ENCODE results near the gene PRDM2.

The PRDM2 gene

DNA sequence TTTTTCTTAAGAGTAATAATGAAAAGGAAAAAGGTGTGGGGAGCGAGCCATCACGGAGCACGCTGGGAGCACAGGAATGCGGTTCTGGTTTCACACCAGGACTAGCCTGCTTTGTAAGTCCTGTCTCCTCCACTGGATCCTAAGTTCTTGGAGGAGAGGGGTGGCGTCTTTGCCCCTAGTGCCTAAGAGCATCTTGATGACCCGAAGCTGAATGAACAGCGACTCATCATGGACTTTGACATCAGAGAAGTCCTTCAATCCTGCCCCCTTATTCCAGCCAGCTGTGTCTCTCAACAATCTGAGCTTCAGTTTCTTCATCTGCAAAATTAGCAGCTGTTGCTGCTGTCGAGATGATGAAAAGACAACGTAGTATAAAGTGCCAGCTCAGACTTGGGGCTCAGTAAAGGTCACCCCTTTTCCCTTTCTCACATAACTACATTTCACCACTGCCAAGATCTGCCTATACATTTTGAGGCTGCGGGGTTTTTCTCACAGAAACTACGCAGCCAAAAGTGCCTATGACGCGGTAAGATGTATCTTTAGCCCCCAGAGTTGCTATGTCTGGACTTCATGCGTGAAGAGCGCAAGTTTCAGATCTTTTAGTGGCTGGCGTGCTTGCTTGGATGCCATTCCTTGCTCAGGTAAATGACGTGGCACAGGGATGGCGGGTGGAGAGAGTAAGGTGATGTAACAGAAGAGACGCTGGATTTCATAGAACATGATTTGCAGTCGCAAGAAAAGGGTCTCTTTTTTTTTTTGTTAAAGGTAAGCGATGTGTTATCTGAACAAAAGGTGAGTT, 4.9 kb upstream of the PRDM2 start:
- TF ChIP-seq Cebpa-rat (IDR thresholded peaks at IDR 0.05): no peak

DNA sequence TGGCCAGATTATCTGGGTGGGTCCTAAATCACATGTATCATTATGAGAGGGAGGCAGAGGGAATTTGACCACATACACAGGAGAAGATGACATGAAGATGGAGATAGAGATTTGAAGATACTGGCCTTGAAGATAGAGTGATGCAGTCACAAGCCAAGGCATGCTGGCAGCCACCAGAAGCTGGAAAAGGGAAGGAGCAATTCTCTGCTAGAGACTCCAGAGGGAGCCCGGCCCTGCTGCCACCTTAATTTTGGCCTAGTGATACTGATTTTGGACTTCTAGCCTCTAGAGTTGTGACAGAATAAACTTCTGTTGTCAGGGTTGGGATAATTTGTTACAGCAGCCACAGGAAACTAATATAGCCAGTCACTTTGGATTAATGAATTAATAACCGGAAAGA, 2.2 kb upstream of the PRDM2 start:
- Histone ChIP-seq H3K27ac (no peak overlapping the region), H3K4me3 (no peak overlapping the region), H3K9ac (no peak overlapping the region), H3K9me3 (peaks cover 11% of the 10 kb centered on the region), H4K20me1 (no peaks in the 10 kb centered on the region), H3K4me1 (peaks cover 30% of the 10 kb centered on the region), H3K27me3 (no peaks in the 10 kb centered on the region), H3K36me3 (no peaks in the 10 kb centered on the region), H3K4me2 (no peak overlapping the region)
- no peak for TF ChIP-seq Cebpa-rat (IDR thresholded peaks at IDR 0.05)

More for the DNA sequence above, 4.9 kb upstream of the PRDM2 start:
- peaks cover 15% of the 10 kb centered on the region for H3K4me1 ChIP-seq
- H3K4me2 ChIP-seq: no peak overlapping the region
- no peak overlapping the region for H3K9ac ChIP-seq
- no peak overlapping the region for H3K27ac ChIP-seq
- no peak overlapping the region for H3K4me3 ChIP-seq
- H3K36me3 ChIP-seq: no peaks in the 10 kb centered on the region
- no peaks in the 10 kb centered on the region for H4K20me1 ChIP-seq
- no peaks in the 10 kb centered on the region for H3K27me3 ChIP-seq
- H3K9me3 ChIP-seq: peaks cover 15% of the 10 kb centered on the region

DNA sequence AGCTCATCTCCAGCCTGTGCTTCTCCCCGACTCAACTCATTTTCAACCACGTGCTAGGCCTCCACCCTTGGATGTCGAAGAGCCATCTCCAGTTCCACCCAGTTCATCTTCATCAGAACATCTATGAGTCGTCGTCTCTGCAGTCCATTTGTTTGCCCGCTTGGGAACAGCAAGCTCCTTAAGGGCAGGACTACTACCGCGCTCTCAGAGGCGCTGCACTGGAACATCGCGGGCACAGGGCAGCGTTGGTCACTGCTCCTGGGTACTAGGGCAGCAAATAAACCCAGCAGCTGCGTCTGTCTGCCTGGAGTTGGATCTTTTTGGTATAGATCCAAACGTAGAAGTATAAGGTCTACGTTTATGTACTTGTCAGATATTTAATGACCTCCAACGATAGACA, 478 bp upstream of the PRDM2 start:
- Histone ChIP-seq H3K4me2 (peak overlapping the region; percentile 77), H3K27ac (peak overlapping the region; percentile 97)
- TF ChIP-seq Cebpa-rat (IDR thresholded peaks at IDR 0.05): no peak

DNA sequence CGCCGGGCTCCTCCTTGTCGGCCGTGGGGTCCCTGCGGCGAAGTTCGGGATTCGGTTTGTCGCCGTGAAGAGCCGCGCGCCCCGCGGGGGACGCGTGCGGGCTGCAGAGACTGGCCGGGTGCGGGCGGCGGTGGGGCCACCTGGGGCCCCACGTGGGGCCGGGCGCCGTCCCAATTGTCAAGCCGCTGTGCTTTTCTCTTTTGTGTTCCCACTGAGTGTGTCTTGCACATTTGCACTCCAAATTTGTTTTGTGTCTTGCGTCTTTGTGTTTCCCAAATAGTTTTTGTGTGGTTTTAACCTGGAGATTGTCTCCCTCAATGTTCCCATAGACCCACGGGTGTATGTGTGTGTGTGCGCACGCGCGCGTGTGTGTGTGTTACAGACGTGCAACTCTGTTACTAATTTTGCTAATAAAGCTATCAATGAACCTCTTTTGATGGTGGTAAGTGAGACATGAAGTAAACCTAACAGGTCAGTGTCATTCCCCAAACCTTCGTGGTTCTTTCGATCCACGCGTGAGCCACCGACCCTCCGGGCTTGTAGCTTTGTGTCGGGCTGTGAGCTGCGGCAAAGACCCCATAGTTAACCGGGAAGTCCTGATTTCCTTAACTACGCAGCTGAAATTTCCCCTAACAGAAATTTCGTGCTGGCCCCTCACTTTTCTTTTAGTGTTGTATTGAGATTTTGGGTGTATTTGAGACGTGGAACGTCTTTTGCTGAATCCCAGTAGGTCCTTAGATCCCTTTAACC, 708 bp downstream of the PRDM2 start:
- no peaks in the 10 kb centered on the region for H3K27me3 ChIP-seq
- H3K4me1 ChIP-seq: peaks cover 53% of the 10 kb centered on the region
- peak overlapping the region; percentile 77 for H3K4me2 ChIP-seq
- peak overlapping the region; percentile 90 for H3K9ac ChIP-seq
- H3K36me3 ChIP-seq: peaks cover 6% of the 10 kb centered on the region; the same call in 1 of the 2 replicates
- H3K27ac ChIP-seq: peak overlapping the region; percentile 97
- H4K20me1 ChIP-seq: no peaks in the 10 kb centered on the region
- TF ChIP-seq Cebpa-rat (IDR thresholded peaks at IDR 0.05): no peak
- peak overlapping the region; percentile 82 for H3K4me3 ChIP-seq
- peaks cover 11% of the 10 kb centered on the region for H3K9me3 ChIP-seq

More for the DNA sequence above, 478 bp upstream of the PRDM2 start:
- Histone ChIP-seq H3K4me1 (peaks cover 42% of the 10 kb centered on the region), H3K27me3 (no peaks in the 10 kb centered on the region), H3K36me3 (no peaks in the 10 kb centered on the region), H3K9me3 (peaks cover 11% of the 10 kb centered on the region), H3K4me3 (peak overlapping the region; percentile 82), H4K20me1 (no peaks in the 10 kb centered on the region), H3K9ac (peak overlapping the region; percentile 90)

DNA sequence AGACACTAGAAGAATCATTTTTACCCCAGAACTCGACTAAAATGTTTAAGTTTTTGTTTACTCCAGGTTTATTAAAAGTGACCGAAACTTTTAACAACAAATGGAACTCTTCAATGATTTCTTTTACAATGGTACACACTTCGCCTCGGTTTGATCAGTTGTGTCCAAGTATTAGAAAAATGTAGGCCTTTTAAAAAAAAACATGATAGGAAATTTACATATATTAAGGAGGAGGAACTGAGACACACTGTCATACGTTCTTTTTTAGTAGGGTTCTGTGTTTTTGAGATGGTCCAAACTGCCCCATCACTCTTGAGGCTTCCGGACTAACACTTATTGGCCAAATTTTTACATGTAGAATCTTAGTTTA, 1.3 kb downstream of the PRDM2 start:
- Histone ChIP-seq H3K9me3 (peaks cover 11% of the 10 kb centered on the region), H4K20me1 (peaks cover 3% of the 10 kb centered on the region; the same call in 1 of the 2 replicates), H3K27me3 (no peaks in the 10 kb centered on the region), H3K4me3 (peak overlapping the region; percentile 82), H3K4me2 (peak overlapping the region; percentile 77), H3K36me3 (peaks cover 8% of the 10 kb centered on the region; the same call in 1 of the 2 replicates), H3K9ac (peak overlapping the region; percentile 90), H3K4me1 (peaks cover 58% of the 10 kb centered on the region), H3K27ac (peak overlapping the region; percentile 97)
- no peak for TF ChIP-seq Cebpa-rat (IDR thresholded peaks at IDR 0.05)

GRCh38 chr1:13702425-13703127, 2.6 kb downstream of the PRDM2 start:
- no peak for TF ChIP-seq Cebpa-rat (IDR thresholded peaks at IDR 0.05)
- peaks cover 61% of the 10 kb centered on the region for H3K4me1 ChIP-seq
- peaks cover 8% of the 10 kb centered on the region for H3K9me3 ChIP-seq
- peak overlapping the region; percentile 77 for H3K4me2 ChIP-seq
- H3K27me3 ChIP-seq: no peaks in the 10 kb centered on the region
- peaks cover 16% of the 10 kb centered on the region; the same call in 1 of the 2 replicates for H4K20me1 ChIP-seq
- H3K36me3 ChIP-seq: peaks cover 10% of the 10 kb centered on the region; the same call in 1 of the 2 replicates
- peak overlapping the region; percentile 82; the same call in 1 of the 2 replicates for H3K4me3 ChIP-seq
- peak overlapping the region; percentile 90 for H3K9ac ChIP-seq
- peak overlapping the region; percentile 97 for H3K27ac ChIP-seq

DNA sequence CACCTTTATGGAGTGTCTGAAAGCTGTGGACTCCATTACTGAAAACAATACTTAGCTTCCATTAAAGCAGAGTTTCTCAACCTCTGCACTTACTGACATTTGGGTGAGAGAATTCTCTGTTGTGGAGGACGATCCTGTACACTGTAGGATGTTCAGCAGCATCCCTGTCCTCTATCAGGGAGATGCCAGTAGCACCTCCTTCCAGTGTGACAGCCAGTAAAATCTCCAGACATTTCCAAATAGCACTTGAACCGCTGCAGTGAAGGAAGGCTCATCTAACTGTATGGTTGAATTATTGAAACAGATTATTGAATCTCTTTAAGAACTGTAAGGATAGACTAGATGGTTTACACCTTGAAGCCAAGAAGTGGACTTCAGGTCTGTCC, 3.1 kb downstream of the PRDM2 start:
- H3K4me3 ChIP-seq: peak overlapping the region; percentile 82; the same call in 1 of the 2 replicates
- no peaks in the 10 kb centered on the region for H3K27me3 ChIP-seq
- peaks cover 61% of the 10 kb centered on the region for H3K4me1 ChIP-seq
- peaks cover 10% of the 10 kb centered on the region; the same call in 1 of the 2 replicates for H3K36me3 ChIP-seq
- peak overlapping the region; percentile 97; the same call in 1 of the 2 replicates for H3K27ac ChIP-seq
- H4K20me1 ChIP-seq: peaks cover 21% of the 10 kb centered on the region; the same call in 1 of the 2 replicates
- H3K9ac ChIP-seq: 0 out of 2 replicates have a peak overlapping the region, but pooled peaks have one; percentile 90
- peak overlapping the region; percentile 77 for H3K4me2 ChIP-seq
- TF ChIP-seq Cebpa-rat (IDR thresholded peaks at IDR 0.05): no peak
- H3K9me3 ChIP-seq: peaks cover 3% of the 10 kb centered on the region

DNA sequence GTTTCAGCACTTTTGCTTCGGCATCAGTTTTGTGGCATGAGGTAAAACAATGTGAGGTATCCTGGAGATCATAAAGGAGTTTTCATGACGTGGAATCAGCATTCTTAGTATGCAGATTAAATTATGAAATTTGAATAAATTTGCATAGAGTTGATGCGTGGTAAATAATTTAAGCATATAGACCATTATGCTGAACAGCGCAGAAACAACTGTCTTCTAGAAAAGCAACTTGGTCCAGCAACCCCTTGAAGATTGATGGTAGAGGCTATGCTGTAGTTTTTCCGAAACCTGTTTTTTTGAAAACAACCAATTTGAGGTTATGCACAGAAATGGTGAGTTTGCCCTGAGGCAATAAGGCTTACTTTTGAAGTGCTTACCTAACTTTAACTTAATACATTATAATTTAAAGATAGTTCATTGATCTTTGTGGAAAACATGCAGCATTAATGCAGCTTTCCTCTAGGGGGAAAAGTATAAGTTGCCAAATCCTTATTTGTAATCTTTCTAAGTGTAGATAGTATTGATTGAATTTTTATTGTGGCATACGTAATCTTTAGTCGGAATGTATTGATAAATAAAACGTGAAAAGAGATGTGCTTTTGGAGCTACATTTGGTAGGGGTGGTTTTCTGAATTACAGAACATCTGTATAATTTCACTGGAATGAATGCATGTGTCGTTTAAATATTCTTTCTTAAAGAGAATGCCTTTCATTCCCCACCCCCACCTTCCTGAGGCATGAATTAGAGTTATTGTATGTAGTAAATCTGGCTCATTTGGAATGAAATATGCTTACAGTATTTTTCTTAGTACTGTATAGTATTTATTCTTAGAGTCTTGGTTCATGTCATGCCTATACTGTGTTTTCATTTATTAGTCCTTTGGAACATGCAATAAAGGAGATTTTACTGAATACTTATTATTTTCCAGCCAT, 3.8 kb downstream of the PRDM2 start:
- H3K4me3 ChIP-seq: no peak overlapping the region
- H3K36me3 ChIP-seq: peaks cover 10% of the 10 kb centered on the region; the same call in 1 of the 2 replicates
- H4K20me1 ChIP-seq: peaks cover 28% of the 10 kb centered on the region; the same call in 1 of the 2 replicates
- peak overlapping the region; percentile 77 for H3K4me2 ChIP-seq
- no peaks in the 10 kb centered on the region for H3K27me3 ChIP-seq
- no peaks in the 10 kb centered on the region for H3K9me3 ChIP-seq
- H3K4me1 ChIP-seq: peaks cover 60% of the 10 kb centered on the region
- TF ChIP-seq Cebpa-rat (IDR thresholded peaks at IDR 0.05): no peak
- no peak overlapping the region for H3K9ac ChIP-seq
- H3K27ac ChIP-seq: no peak overlapping the region

All from BLaER1 (cell line).